Activated T-cell treated with anti-CD3 and anti-CD28 coated beads, Interleukin-2, amount 50 U/mL, for 1 hour (primary cell): Measurements from ENCODE around the gene GPRC5B.

Source experiments
- DNase-seq: peaks from one replicate; pipeline ENCODE4 v3.0.0-alpha.2; 2020

The GPRC5B gene

GRCh38 chr16:19884611-19885450 lies at the start of gene GPRC5B:
TSS of gene GPRC5B (minus strand) at chr16:19884848. CDS start at chr16:19872845, 12,003 bp downstream.
- DNase-seq, result peak; percentile 70

- no peak for DNase-seq
Measured at GRCh38 chr16:19933740-19934139, 49.1 kb upstream of the GPRC5B start.

GRCh38 chr16:19929062-19929511 lies 44.4 kb upstream of the GPRC5B start:
- no peak for DNase-seq

- DNase-seq, result no peak
Measured at GRCh38 chr16:19928432-19928831, 43.8 kb upstream of the GPRC5B start.

GRCh38 chr16:19926449-19927390 lies 42.1 kb upstream of the GPRC5B start:
- DNase-seq, result no peak

GRCh38 chr16:19923396-19923795 lies 38.7 kb upstream of the GPRC5B start:
- no peak for DNase-seq

- DNase-seq, result no peak
Measured at GRCh38 chr16:19919142-19919541, 34.5 kb upstream of the GPRC5B start.

GRCh38 chr16:19916064-19916463 lies 31.4 kb upstream of the GPRC5B start:
- no peak for DNase-seq

GRCh38 chr16:19914877-19915276 lies 30.2 kb upstream of the GPRC5B start:
- no peak for DNase-seq

- DNase-seq, result no peak
Measured at GRCh38 chr16:19913340-19913645, 28.6 kb upstream of the GPRC5B start.

GRCh38 chr16:19912455-19913339 lies 28.0 kb upstream of the GPRC5B start:
- no peak for DNase-seq

GRCh38 chr16:19911747-19912454 lies 27.3 kb upstream of the GPRC5B start:
- DNase-seq, result no peak

GRCh38 chr16:19911204-19911603 lies 26.6 kb upstream of the GPRC5B start:
- DNase-seq, result no peak

- no peak for DNase-seq
Measured at GRCh38 chr16:19909750-19910322, 25.2 kb upstream of the GPRC5B start.

GRCh38 chr16:19908921-19909320 lies 24.3 kb upstream of the GPRC5B start:
- DNase-seq, result no peak

- DNase-seq, result peak; percentile 75
Measured at GRCh38 chr16:19907161-19907992, 22.7 kb upstream of the GPRC5B start.

- DNase-seq, result no peak
Measured at GRCh38 chr16:19901164-19901563, 16.5 kb upstream of the GPRC5B start.

- no peak for DNase-seq
Measured at GRCh38 chr16:19899605-19899955, 14.9 kb upstream of the GPRC5B start.

GRCh38 chr16:19898924-19899604 lies 14.4 kb upstream of the GPRC5B start:
- no peak for DNase-seq

GRCh38 chr16:19898166-19898565 lies 13.5 kb upstream of the GPRC5B start:
- no peak for DNase-seq
